ENCODE measurements around the gene PROCR. TPM values are rescaled to one million over a fixed set of nuclear protein-coding genes. Genes with fewer than 3 reads are reported as not detected.

The PROCR gene
- total and polyA plus RNA-seq, 9 of the 15 experiments (the other 6 are each of a cell fraction or from before 2014, with no cell fraction given), result 1.6 to 7.1 (median 4.0) TPM

- H3K9me1 ChIP-seq (ENCODE audit: control insufficient read depth, insufficient read depth, low read length), result no peaks in the 10 kb centered on the region
- H3K79me2 ChIP-seq (ENCODE audit: control insufficient read depth, insufficient read depth, low read length), result no peaks in the 10 kb centered on the region
- in situ Hi-C loops (cut with MboI) (loop anchor here (5.0 kb wide), 1 partner anchor 43 kb away; the partner anchor contains the start of gene EDEM2), intact Hi-C loops (cut with micrococcal nuclease) (no loop called here)
- ATAC-seq (no peak), FAIRE-seq (no peak), DNase-seq (ENCODE audit: extremely low read depth in 1 of 4, low spot score in 3 of 4) (no peak)
- H3K4me3 ChIP-seq, result no peak overlapping the region
- H3K9me3 ChIP-seq (replicated peaks; ENCODE audit: control insufficient read depth, insufficient read depth, low read depth, low read length), result peaks cover 2% of the 10 kb centered on the region; the same call in 1 of the 2 replicates
- CTCF ChIA-PET (ENCODE audit: low intra/inter-chr PET ratio), result no interaction called here
- POLR2A ChIA-PET, result no interaction called here
- peaks cover 22 to 33% of the 10 kb centered on the region in 2 experiments for H3K4me1 ChIP-seq (replicated peaks in 1 of 2; ENCODE audit: control insufficient read depth in 2 of 2, insufficient read depth in 2 of 2, low read length in 2 of 2)
- no peaks in the 10 kb centered on the region for H3K27me3 ChIP-seq (ENCODE audit: control insufficient read depth in 2 of 2, insufficient read depth in 2 of 2, low read length in 2 of 2)
- no peak overlapping the region for H2AFZ ChIP-seq (ENCODE audit: low read depth, low read length)
- BruUV-seq (replicated peaks), result no TSS peak
- no peaks in the 10 kb centered on the region for H4K20me1 ChIP-seq (replicated peaks; ENCODE audit: control insufficient read depth, insufficient read depth, low read length)
- H3K4me2 ChIP-seq (ENCODE audit: insufficient read depth, low read length), result no peak overlapping the region
- TF ChIP-seq HOMEZ (CRISPR knock-in tag; IDR thresholded peaks at IDR 0.05), result no peak
- TF ChIP-seq GTF2E2 (tag; IDR thresholded peaks at IDR 0.05), result no peak
- TF ChIP-seq BRF1 (IDR thresholded peaks at IDR 0.05; ENCODE audit: borderline replicate concordance, extremely low read depth, insufficient read length), result no peak
- no peak for TF ChIP-seq ZNF354B (CRISPR knock-in tag; IDR thresholded peaks at IDR 0.05)
- TF ChIP-seq JUNB (CRISPR knock-in tag; conservative IDR thresholded peaks at IDR 0.05), result no peak
- no peak for TF ChIP-seq THAP7 (CRISPR knock-in tag; IDR thresholded peaks at IDR 0.05)
- no peak for TF ChIP-seq RCOR1 (IDR thresholded peaks at IDR 0.05; ENCODE audit: borderline replicate concordance in 1 of 2, low read depth in 2 of 2, low read length in 2 of 2)
- TF ChIP-seq SPI1 (IDR thresholded peaks at IDR 0.05; ENCODE audit: borderline replicate concordance, low read depth, low read length), result no peak
- H3K36me3 ChIP-seq (ENCODE audit: control insufficient read depth, insufficient read depth, low read length), result no peaks in the 10 kb centered on the region
- no peak overlapping the region for H3K27ac ChIP-seq (ENCODE audit: extremely low read depth, low read depth, low read length)
- H3K9ac ChIP-seq (ENCODE audit: insufficient read depth in 1 of 2, low read depth in 2 of 2, low read length in 2 of 2), result no peak overlapping the region
- 96% methylated on average over 6 of the region's 6 CpGs for WGBS (ENCODE audit: insufficient coverage, low coverage, missing lambda C conversion rate)
Observed at GRCh38 chr20:35190556-35190955, 18.7 kb downstream of the PROCR start.
